Lower lobe of right lung (tissue), 2 donors: ENCODE measurements around the gene PKNOX2. TPM values are rescaled to one million over a fixed set of nuclear protein-coding genes. Genes with fewer than 3 reads are reported as not detected.

Experiments
- ATAC-seq, 2 donors: fragments of 200-7000 bp; cut with Tn5 transposase; one replicate each; pipeline ENCODE4 v1.9.1; 2020 to 2022; ENCODE audit warnings: mild to moderate bottlenecking in 2 of 2, moderate library complexity in 2 of 2
- DNase-seq: peaks from one replicate; pipeline ENCODE4 v3.0.0-alpha.2; 2020
- H3K27ac ChIP-seq: fragments of 200-600 bp; one replicate; pipeline ENCODE4 v1.8.0; 2022
- H3K27me3 ChIP-seq: fragments of 200-600 bp; one replicate; pipeline ENCODE4 v1.8.0; 2022; ENCODE audit warnings: low read depth
- H3K36me3 ChIP-seq: fragments of 200-600 bp; one replicate; pipeline ENCODE4 v1.8.0; 2022; ENCODE audit warnings: mild to moderate bottlenecking
- H3K4me1 ChIP-seq: fragments of 200-600 bp; one replicate; pipeline ENCODE4 v1.8.0; 2022
- H3K4me3 ChIP-seq: fragments of 200-600 bp; one replicate; pipeline ENCODE4 v1.8.0; 2022; ENCODE audit warnings: mild to moderate bottlenecking
- H3K9me3 ChIP-seq: fragments of 200-600 bp; one replicate; pipeline ENCODE4 v1.8.0; 2022
- intact Hi-C: fragments of 100-400 bp; cut with DNase I; formaldehyde crosslinking; loops from one replicate; pipeline ENCODE4 v1.11.0; 2022
- total RNA-seq: library from RNA; stranded (reverse); fragmentation: NEBNext Ultra II Directional; extraction: Animal tissue kit (Norgen Biotek cat#: 25700); gene quantifications from one replicate; pipeline ENCODE4 v1.2.1, GENCODE V29; 2021
- TF ChIP-seq, protein P1 (sequence below): fragments of 200-600 bp; IDR thresholded peaks from one replicate; pipeline ENCODE4 v1.8.0; 2022; ENCODE audit warnings: antibody characterized with exemption, mild to moderate bottlenecking
- donor health status: DM: no; HTN: yes; CAD: no; lungs with severe emphysema.

The PKNOX2 gene
- total RNA-seq, 1 donor from 2014 or later = 14.4 TPM

- Histone ChIP-seq H3K4me3 (no peak overlapping the region), H3K9me3 (no peaks in the 10 kb centered on the region), H3K36me3 (no peaks in the 10 kb centered on the region), H3K27me3 (no peaks in the 10 kb centered on the region), H3K4me1 (no peaks in the 10 kb centered on the region), H3K27ac (no peak overlapping the region)
- intact Hi-C loops = no loop called here
- DNase-seq = no peak
- TF ChIP-seq, protein P1, sequence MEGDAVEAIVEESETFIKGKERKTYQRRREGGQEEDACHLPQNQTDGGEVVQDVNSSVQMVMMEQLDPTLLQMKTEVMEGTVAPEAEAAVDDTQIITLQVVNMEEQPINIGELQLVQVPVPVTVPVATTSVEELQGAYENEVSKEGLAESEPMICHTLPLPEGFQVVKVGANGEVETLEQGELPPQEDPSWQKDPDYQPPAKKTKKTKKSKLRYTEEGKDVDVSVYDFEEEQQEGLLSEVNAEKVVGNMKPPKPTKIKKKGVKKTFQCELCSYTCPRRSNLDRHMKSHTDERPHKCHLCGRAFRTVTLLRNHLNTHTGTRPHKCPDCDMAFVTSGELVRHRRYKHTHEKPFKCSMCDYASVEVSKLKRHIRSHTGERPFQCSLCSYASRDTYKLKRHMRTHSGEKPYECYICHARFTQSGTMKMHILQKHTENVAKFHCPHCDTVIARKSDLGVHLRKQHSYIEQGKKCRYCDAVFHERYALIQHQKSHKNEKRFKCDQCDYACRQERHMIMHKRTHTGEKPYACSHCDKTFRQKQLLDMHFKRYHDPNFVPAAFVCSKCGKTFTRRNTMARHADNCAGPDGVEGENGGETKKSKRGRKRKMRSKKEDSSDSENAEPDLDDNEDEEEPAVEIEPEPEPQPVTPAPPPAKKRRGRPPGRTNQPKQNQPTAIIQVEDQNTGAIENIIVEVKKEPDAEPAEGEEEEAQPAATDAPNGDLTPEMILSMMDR = no peak
- no peak for ATAC-seq
Observed at GRCh38 chr11:125476721-125477120, 312.2 kb downstream of the PKNOX2 start.

DNA sequence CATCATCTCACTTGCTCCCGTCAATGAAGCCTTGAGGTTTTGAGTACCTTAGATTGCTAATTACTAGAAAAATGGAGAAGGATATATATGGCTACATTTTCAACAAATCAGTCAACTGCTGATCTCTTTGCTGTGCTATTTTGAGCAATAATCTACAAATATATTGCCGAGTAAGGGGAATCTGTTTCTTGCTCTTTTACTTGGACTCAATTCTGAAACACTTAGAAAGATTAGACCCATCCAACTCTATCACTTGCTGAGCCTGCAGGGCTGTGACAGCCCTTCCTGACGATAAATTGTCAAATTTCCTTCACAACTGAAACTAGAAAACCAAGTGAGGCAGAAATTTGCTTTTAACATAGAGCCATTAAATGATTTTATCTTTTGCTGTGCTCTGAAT, 314.6 kb downstream of the PKNOX2 start:
- intact Hi-C loops = no loop called here
- no peak for DNase-seq
- no peaks in the 10 kb centered on the region for H3K9me3 ChIP-seq
- H3K27me3 ChIP-seq = no peaks in the 10 kb centered on the region
- no peaks in the 10 kb centered on the region for H3K36me3 ChIP-seq
- H3K4me3 ChIP-seq = no peak overlapping the region
- H3K4me1 ChIP-seq = no peaks in the 10 kb centered on the region
- no peak overlapping the region for H3K27ac ChIP-seq
- ATAC-seq = no peak
- TF ChIP-seq, protein P1 = no peak

GRCh38 chr11:125481531-125481930, 317.0 kb downstream of the PKNOX2 start:
- no peaks in the 10 kb centered on the region for H3K4me1 ChIP-seq
- DNase-seq = no peak
- no peaks in the 10 kb centered on the region for H3K36me3 ChIP-seq
- TF ChIP-seq, protein P1 = no peak
- H3K27ac ChIP-seq = no peak overlapping the region
- no peaks in the 10 kb centered on the region for H3K9me3 ChIP-seq
- ATAC-seq = no peak
- no peak overlapping the region for H3K4me3 ChIP-seq
- intact Hi-C loops = no loop called here
- no peaks in the 10 kb centered on the region for H3K27me3 ChIP-seq

Other genes starting within 250 kb of the PKNOX2 start
- not detected for gene HEPN1, start 245.5 kb upstream of the PKNOX2 start, total RNA-seq
- gene HEPACAM, start 228.7 kb upstream of the PKNOX2 start, total RNA-seq = not detected
- gene CCDC15, start 210.5 kb upstream of the PKNOX2 start, total RNA-seq = 1.4 TPM
- gene SLC37A2, start 101.4 kb upstream of the PKNOX2 start, total RNA-seq = 25.0 TPM
- gene TMEM218, start 53.1 kb upstream of the PKNOX2 start, total RNA-seq = 20.5 TPM